Neuronal stem cell (in vitro differentiated cells): Measurements from ENCODE around the gene FBXW7.

Source experiments
- DNase-seq: peaks from one replicate; pipeline ENCODE4 v3.0.0-alpha.2; 2013; ENCODE audit warnings: low spot score
- H2AFZ ChIP-seq: one replicate; pipeline ENCODE4 v1.6.1; 2013; ENCODE audit warnings: mild to moderate bottlenecking, low read length, inconsistent platforms
- H2AK5ac ChIP-seq: 2 replicates; pipeline ENCODE4 v1.6.1; 2013; ENCODE audit warnings: low read depth, mild to moderate bottlenecking, inconsistent platforms, low read length, moderate library complexity, mixed read lengths
- H2BK120ac ChIP-seq: 2 replicates; pipeline ENCODE4 v1.6.1; 2013; ENCODE audit warnings: low read depth, mild to moderate bottlenecking, inconsistent platforms, low read length, moderate library complexity, mixed read lengths
- H2BK12ac ChIP-seq: one replicate; pipeline ENCODE4 v1.6.1; 2013; ENCODE audit warnings: low read length, inconsistent platforms
- H2BK15ac ChIP-seq: 2 replicates; pipeline ENCODE4 v1.6.1; 2013; ENCODE audit warnings: mild to moderate bottlenecking, low read length, inconsistent platforms, mixed read lengths
- H2BK5ac ChIP-seq: one replicate; pipeline ENCODE4 v1.6.1; 2013; ENCODE audit warnings: inconsistent platforms, mild to moderate bottlenecking, low read length, moderate library complexity
- H3K14ac ChIP-seq: one replicate; pipeline ENCODE4 v1.6.1; 2013; ENCODE audit warnings: low read length, inconsistent platforms
- H3K18ac ChIP-seq: 2 replicates; pipeline ENCODE4 v1.6.1; 2013; ENCODE audit warnings: low read length, inconsistent platforms
- H3K23ac ChIP-seq: 2 replicates; pipeline ENCODE4 v1.6.1; 2013; ENCODE audit warnings: low read depth, mild to moderate bottlenecking, mixed read lengths, low read length, inconsistent platforms; ENCODE audit not compliant: poor library complexity
- H3K27ac ChIP-seq: replicated peaks from 3 replicates; pipeline ENCODE4 v1.5.1; 2013; ENCODE audit warnings: low read length, inconsistent platforms
- H3K27me3 ChIP-seq, 3 experiments: 2 replicates each; pipeline ENCODE4 v1.6.1; 2013; ENCODE audit warnings: low read length in 3 of 3, mild to moderate bottlenecking in 2 of 3, inconsistent platforms in 1 of 3, low read depth in 1 of 3, mixed read lengths in 1 of 3, moderate library complexity in 1 of 3; ENCODE audit not compliant: control insufficient read depth in 3 of 3, insufficient read depth in 3 of 3
- H3K36me3 ChIP-seq, 2 donors: replicated peaks in 1 of 2; 2 replicates each; pipeline ENCODE4 v1.6.1; 2013; ENCODE audit warnings: low read length in 2 of 2; ENCODE audit not compliant: control insufficient read depth in 2 of 2, insufficient read depth in 2 of 2
- H3K4ac ChIP-seq: 2 replicates; pipeline ENCODE4 v1.6.1; 2013; ENCODE audit warnings: inconsistent platforms, mild to moderate bottlenecking, low read length, moderate library complexity
- H3K4me1 ChIP-seq, 2 donors: 1 replicate in 1 of 2; 2 replicates in 1 of 2; pipeline ENCODE4 v1.6.1; 2013; ENCODE audit warnings: low read length in 2 of 2, low read depth in 1 of 2; ENCODE audit not compliant: control insufficient read depth in 2 of 2, insufficient read depth in 1 of 2
- H3K4me2 ChIP-seq: one replicate; pipeline ENCODE4 v1.6.1; 2013; ENCODE audit warnings: mild to moderate bottlenecking, low read length, inconsistent platforms; ENCODE audit not compliant: insufficient read depth, poor library complexity, severe bottlenecking
- H3K4me3 ChIP-seq, 2 donors: 2 replicates each; pipeline ENCODE4 v1.5.1; 2013; ENCODE audit warnings: low read length in 2 of 2, mild to moderate bottlenecking in 2 of 2, inconsistent platforms in 1 of 2, moderate library complexity in 1 of 2
- H3K79me1 ChIP-seq: one replicate; pipeline ENCODE4 v1.6.1; 2013; ENCODE audit warnings: low read depth, mild to moderate bottlenecking, inconsistent platforms, low read length, moderate library complexity
- H3K9ac ChIP-seq: one replicate; pipeline ENCODE4 v1.6.1; 2013; ENCODE audit warnings: mild to moderate bottlenecking, low read depth, low read length, inconsistent platforms; ENCODE audit not compliant: poor library complexity
- H3K9me3 ChIP-seq, 2 donors: replicated peaks in 1 of 2; 2 replicates each; pipeline versions ENCODE3 to v1.6.1; 2013; ENCODE audit warnings: low read length in 2 of 2, mild to moderate bottlenecking in 2 of 2, inconsistent platforms in 1 of 2, low read depth in 1 of 2, mixed read lengths in 1 of 2, moderate library complexity in 1 of 2; ENCODE audit not compliant: control insufficient read depth in 2 of 2, insufficient read depth in 1 of 2
- H4K8ac ChIP-seq: one replicate; pipeline ENCODE4 v1.6.1; 2013; ENCODE audit warnings: low read depth, mild to moderate bottlenecking, inconsistent platforms, low read length, moderate library complexity
- H4K91ac ChIP-seq: one replicate; pipeline ENCODE4 v1.6.1; 2013; ENCODE audit warnings: low read length, low read depth, mild to moderate bottlenecking, inconsistent platforms; ENCODE audit not compliant: poor library complexity
- WGBS, 2 donors: extraction: QIAGEN DNeasy Blood & Tissue Kit; methylation state at CpG; one replicate each; pipeline ENCODE4 v1.1.7; 2013; ENCODE audit warnings: missing lambda C conversion rate in 2 of 2, mixed read lengths in 1 of 2; ENCODE audit not compliant: insufficient read length in 2 of 2, insufficient replicate concordance in 1 of 2; ENCODE audit errors: extremely low coverage in 2 of 2; 5-methylcytosine and 5-hydroxymethylcytosine counted together

Gene FBXW7

DNA sequence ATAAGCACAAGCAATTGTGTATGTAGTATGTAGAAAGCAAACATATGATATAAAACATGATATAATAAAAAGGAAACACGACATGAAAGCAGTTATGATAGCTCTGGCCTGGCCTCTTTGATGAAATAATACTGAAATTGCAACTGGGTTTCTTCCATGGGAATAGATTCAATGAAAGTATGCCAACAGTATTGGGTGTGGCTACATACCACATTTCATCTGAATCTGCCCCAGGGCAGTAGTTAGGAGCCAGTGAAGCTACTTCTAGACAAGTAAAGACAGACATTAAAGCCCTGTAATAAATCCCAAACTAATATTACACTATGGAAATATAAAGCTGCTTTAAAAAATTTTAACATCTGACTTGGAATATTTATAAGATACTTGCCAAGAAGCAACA, 207.3 kb downstream of the FBXW7 start:
- Histone ChIP-seq H3K36me3 (peaks cover 2 to 97% of the 10 kb centered on the region in 2 donors), H3K23ac (no peak overlapping the region), H2AK5ac (no peak overlapping the region), H4K8ac (no peak overlapping the region), H2BK5ac (no peak overlapping the region), H3K79me1 (no peaks in the 10 kb centered on the region), H3K4me3 (no peak overlapping the region), H3K4ac (no peak overlapping the region), H3K14ac (no peak overlapping the region), H2AFZ (no peak overlapping the region), H3K9me3 (no peaks in the 10 kb centered on the region), H3K18ac (no peak overlapping the region), H3K9ac (no peak overlapping the region), H2BK15ac (no peak overlapping the region), H3K27ac (no peak overlapping the region), H3K27me3 (no peaks in the 10 kb centered on the region), H2BK120ac (no peak overlapping the region), H3K4me1 (no peaks in the 10 kb centered on the region), H4K91ac (no peak overlapping the region), H2BK12ac (no peak overlapping the region), H3K4me2 (no peak overlapping the region)
- no peak for DNase-seq
- no CpG with 5 or more reads among the region's 1 CpG for WGBS, 2 donors

DNA sequence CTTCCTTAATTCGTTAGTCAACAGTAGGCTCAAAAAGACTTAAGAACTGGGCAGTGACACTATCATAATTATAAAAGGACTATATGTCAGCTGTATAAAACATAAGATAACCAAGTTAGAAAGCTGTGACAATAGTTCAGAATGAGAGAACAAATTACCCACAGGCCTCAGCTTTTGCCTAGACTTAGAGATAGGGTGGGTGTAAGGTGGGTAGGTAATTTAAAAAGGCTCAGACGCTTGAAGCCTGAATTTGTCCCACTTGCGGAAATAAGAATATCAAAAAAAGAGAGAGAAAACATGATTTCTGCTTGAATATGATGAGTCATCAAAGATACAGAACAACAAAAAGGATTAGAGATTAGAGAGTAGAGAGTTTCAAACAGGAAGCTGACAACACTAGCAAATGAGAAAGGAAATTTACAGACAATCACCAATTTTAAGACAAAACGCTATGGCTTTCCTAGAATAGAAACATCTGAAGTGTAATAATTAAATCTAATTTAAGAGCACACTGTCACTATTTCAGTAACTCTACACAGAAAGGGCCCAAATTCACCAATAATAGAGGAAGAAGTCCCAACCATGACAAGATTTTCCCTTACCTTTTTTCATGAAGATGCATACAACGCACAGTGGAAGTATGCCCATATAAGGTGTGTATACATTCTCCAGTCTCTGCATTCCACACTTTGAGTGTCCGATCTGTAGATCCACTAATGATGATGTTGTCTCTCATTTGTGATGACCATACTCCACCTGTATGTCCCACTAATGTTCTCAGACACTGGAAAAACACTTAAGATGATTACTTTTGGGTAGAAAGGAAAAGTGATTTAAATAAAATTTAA, 208.1 kb downstream of the FBXW7 start:
- Histone ChIP-seq H4K91ac (no peak overlapping the region), H3K27ac (no peak overlapping the region), H2BK5ac (no peak overlapping the region), H4K8ac (no peak overlapping the region), H2AK5ac (no peak overlapping the region), H3K36me3 (peaks cover 2 to 97% of the 10 kb centered on the region in 2 donors), H2BK120ac (no peak overlapping the region), H3K14ac (no peak overlapping the region), H3K23ac (no peak overlapping the region), H3K4me2 (no peak overlapping the region), H3K79me1 (no peaks in the 10 kb centered on the region), H3K9me3 (no peaks in the 10 kb centered on the region), H3K18ac (no peak overlapping the region), H3K4ac (no peak overlapping the region), H3K9ac (no peak overlapping the region), H3K4me1 (no peaks in the 10 kb centered on the region), H2AFZ (no peak overlapping the region), H2BK12ac (no peak overlapping the region), H3K4me3 (no peak overlapping the region), H2BK15ac (no peak overlapping the region), H3K27me3 (no peaks in the 10 kb centered on the region)
- no peak for DNase-seq
- WGBS, 2 donors: no CpG with 5 or more reads among the region's 6 CpGs

DNA sequence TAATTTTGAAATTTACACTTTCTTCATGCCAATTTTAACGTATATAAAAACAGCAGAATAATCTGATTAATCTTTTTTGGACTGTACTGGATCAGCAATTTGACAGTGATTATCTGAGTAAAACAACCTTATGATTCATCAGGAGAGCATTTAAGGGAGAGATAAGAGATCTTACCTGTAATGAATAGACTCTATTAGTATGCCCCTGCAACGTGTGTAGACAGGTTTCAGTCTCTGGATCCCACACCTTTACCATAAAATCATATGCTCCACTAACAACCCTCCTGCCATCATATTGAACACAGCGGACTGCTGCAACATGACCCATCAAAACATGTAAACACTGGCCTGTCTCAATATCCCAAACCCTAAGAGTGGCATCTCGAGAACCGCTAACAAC, 210.1 kb downstream of the FBXW7 start:
- Histone ChIP-seq H3K27me3 (no peaks in the 10 kb centered on the region), H4K91ac (no peak overlapping the region), H2AFZ (no peak overlapping the region), H3K23ac (no peak overlapping the region), H2BK120ac (no peak overlapping the region), H3K79me1 (no peaks in the 10 kb centered on the region), H3K4me1 (no peaks in the 10 kb centered on the region), H3K14ac (no peak overlapping the region), H3K4me2 (no peak overlapping the region), H2BK12ac (no peak overlapping the region), H3K4ac (no peak overlapping the region), H3K4me3 (no peak overlapping the region), H3K9ac (no peak overlapping the region), H3K18ac (no peak overlapping the region), H3K9me3 (no peaks in the 10 kb centered on the region), H3K27ac (no peak overlapping the region), H3K36me3 (peaks cover 2 to 99% of the 10 kb centered on the region in 2 donors), H2BK15ac (no peak overlapping the region), H2AK5ac (no peak overlapping the region), H4K8ac (no peak overlapping the region), H2BK5ac (no peak overlapping the region)
- no peak for DNase-seq
- WGBS, 2 donors: no CpG with 5 or more reads among the region's 5 CpGs

DNA sequence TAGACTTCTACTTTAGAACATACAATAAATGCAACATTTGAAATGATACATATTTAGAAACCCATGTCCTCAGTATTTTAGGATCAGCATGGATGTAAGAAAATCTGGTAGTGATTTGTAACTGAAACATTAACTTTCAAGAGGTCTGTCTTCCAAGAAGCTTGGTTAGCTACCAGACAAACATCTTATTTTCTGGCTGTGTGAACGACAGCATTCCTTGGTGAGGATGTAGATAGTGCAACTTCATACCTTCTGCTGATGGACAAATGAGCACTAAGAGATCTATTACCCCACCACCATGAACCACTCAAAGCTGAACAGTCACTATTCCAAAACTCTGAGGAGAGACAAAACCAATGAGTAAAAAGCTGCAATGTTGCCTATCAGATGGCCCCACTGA, 212.7 kb downstream of the FBXW7 start:
- Histone ChIP-seq H3K4me3 (no peak overlapping the region), H2BK12ac (no peak overlapping the region), H3K9me3 (no peaks in the 10 kb centered on the region), H2BK15ac (no peak overlapping the region), H3K79me1 (no peaks in the 10 kb centered on the region), H3K14ac (no peak overlapping the region), H2BK5ac (no peak overlapping the region), H3K36me3 (peaks cover 2 to 80% of the 10 kb centered on the region in 2 donors), H2BK120ac (no peak overlapping the region), H3K18ac (no peak overlapping the region), H3K4me2 (no peak overlapping the region), H3K27me3 (no peaks in the 10 kb centered on the region), H4K91ac (no peak overlapping the region), H4K8ac (no peak overlapping the region), H3K4ac (no peak overlapping the region), H2AK5ac (no peak overlapping the region), H3K27ac (no peak overlapping the region), H2AFZ (no peak overlapping the region), H3K23ac (no peak overlapping the region), H3K4me1 (no peaks in the 10 kb centered on the region), H3K9ac (no peak overlapping the region)
- no peak for DNase-seq
- no CpG with 5 or more reads among the region's 1 CpG for WGBS, 2 donors
